B cell (primary cell): ENCODE measurements around the gene PPP2R5D. TPM values are rescaled to one million over a fixed set of nuclear protein-coding genes. Genes with fewer than 3 reads are reported as not detected.

Experiments used
- ATAC-seq: fragments of 200-7000 bp; cut with Tn5 transposase; one replicate; pipeline ENCODE4 v1.10.0; 2021; ENCODE audit warnings: low read depth, mild to moderate bottlenecking, moderate number of reproducible peaks, moderate library complexity
- CTCF ChIA-PET: fragments of 350-600 bp; sonication (Branson Sonifier 250); formaldehyde crosslinking; loops from one replicate; lab custom pipeline; 2021; ENCODE audit warnings: antibody characterized with exemption, inconsistent platforms; lab: Charles Lee
- POLR2A ChIA-PET: fragments of 350-600 bp; sonication (Branson Sonifier 250); formaldehyde crosslinking; loops from one replicate; lab custom pipeline; 2021; ENCODE audit warnings: antibody characterized with exemption; lab: Charles Lee
- DNase-seq: peaks from one replicate; pipeline ENCODE4 v3.0.0; 2013
- H2AFZ ChIP-seq: 2 replicates; pipeline ENCODE4 v1.6.1; 2012; ENCODE audit warnings: mild to moderate bottlenecking, low read depth, low read length; ENCODE audit not compliant: insufficient read depth, poor library complexity, severe bottlenecking
- H3K27ac ChIP-seq, 2 donors: 1 replicate in 1 of 2; 2 replicates in 1 of 2; pipeline ENCODE4 v1.5.1; 2012 to 2013; ENCODE audit warnings: low read length in 2 of 2, mild to moderate bottlenecking in 2 of 2, moderate library complexity in 1 of 2
- H3K27me3 ChIP-seq, 4 experiments: fragments of 200-600 bp in 1 of 4; sonication (generic) in 1 of 4; replicated peaks in 1 of 4; 1 replicate in 2 of 4; 2 replicates in 2 of 4; pipeline versions ENCODE4 v1.6.1 to v1.7.0; 2013 to 2016; ENCODE audit warnings: low read length in 3 of 4, mild to moderate bottlenecking in 2 of 4, mixed read lengths in 1 of 4, moderate library complexity in 1 of 4; ENCODE audit not compliant: insufficient read depth in 4 of 4, control insufficient read depth in 3 of 4; ENCODE audit errors: control extremely low read depth in 1 of 4
- H3K36me3 ChIP-seq, 2 experiments: replicated peaks in 1 of 2; 1 replicate in 1 of 2; 2 replicates in 1 of 2; pipeline versions ENCODE4 v1.6.1 to v1.7.1; 2013; ENCODE audit warnings: low read length in 1 of 2; ENCODE audit not compliant: insufficient read depth in 2 of 2, control insufficient read depth in 1 of 2; ENCODE audit errors: control extremely low read depth in 1 of 2, extremely low read depth in 1 of 2
- H3K4me1 ChIP-seq, 2 donors: fragments of 200-600 bp in 1 of 2; sonication (generic) in 1 of 2; 1 replicate in 1 of 2; 2 replicates in 1 of 2; pipeline versions ENCODE4 v1.5.1 to v1.6.1; 2013 to 2017; ENCODE audit warnings: low read length in 2 of 2; ENCODE audit not compliant: control insufficient read depth in 2 of 2, insufficient read depth in 2 of 2
- H3K4me2 ChIP-seq: replicated peaks from 2 replicates; pipeline ENCODE3; 2012; ENCODE audit warnings: mild to moderate bottlenecking, low read depth, low read length; ENCODE audit not compliant: poor library complexity, severe bottlenecking
- H3K4me3 ChIP-seq, 5 experiments: fragments of 200-600 bp in 1 of 5; sonication (generic) in 1 of 5; 1 replicate in 3 of 5; 2 replicates in 2 of 5; pipeline versions ENCODE4 v1.5.1 to v1.7.0; 2011 to 2016; ENCODE audit warnings: low read length in 4 of 5, mild to moderate bottlenecking in 4 of 5, low read depth in 2 of 5, control low read depth in 1 of 5, moderate library complexity in 1 of 5; ENCODE audit not compliant: insufficient read depth in 1 of 5; ENCODE audit errors: control extremely low read depth in 1 of 5, extremely low read depth in 1 of 5
- H3K79me2 ChIP-seq: fragments of 200-600 bp; sonication (generic); one replicate; pipeline ENCODE4 v1.6.0; 2016; ENCODE audit warnings: low read length; ENCODE audit not compliant: control insufficient read depth, insufficient read depth
- H3K9ac ChIP-seq: fragments of 200-600 bp; sonication (generic); 2 replicates; pipeline ENCODE4 v1.6.1; 2017; ENCODE audit warnings: mild to moderate bottlenecking, low read length, moderate library complexity
- H3K9me3 ChIP-seq, 3 donors: one replicate each; pipeline versions ENCODE4 v1.6.1 to v1.7.1; 2013; ENCODE audit warnings: low read length in 2 of 3; ENCODE audit not compliant: control insufficient read depth in 2 of 3, insufficient read depth in 1 of 3; ENCODE audit errors: control extremely low read depth in 1 of 3
- H4K20me1 ChIP-seq: 2 replicates; pipeline ENCODE4 v1.6.0; 2012; ENCODE audit warnings: mild to moderate bottlenecking, low read length; ENCODE audit not compliant: insufficient read depth, control insufficient read depth, poor library complexity, severe bottlenecking
- H3K27ac Mint-ChIP-seq: one replicate; pipeline ENCODE4 v1.8.0; 2021; ENCODE audit warnings: mixed read lengths
- H3K27me3 Mint-ChIP-seq: one replicate; pipeline ENCODE4 v1.8.0; 2021; ENCODE audit warnings: mixed read lengths
- H3K4me1 Mint-ChIP-seq: one replicate; pipeline ENCODE4 v1.8.0; 2021; ENCODE audit warnings: mixed read lengths
- H3K4me3 Mint-ChIP-seq: one replicate; pipeline ENCODE4 v1.8.0; 2021; ENCODE audit warnings: mixed read lengths
- H3K9me3 Mint-ChIP-seq: one replicate; pipeline ENCODE4 v1.8.0; 2022; ENCODE audit warnings: mixed read lengths; ENCODE audit not compliant: insufficient read depth
- EZH2 ChIP-seq: IDR thresholded peaks from 2 replicates; pipeline ENCODE4 v1.6.1; 2012; ENCODE audit warnings: borderline replicate concordance, low read depth, mild to moderate bottlenecking, moderate library complexity, low read length; ENCODE audit not compliant: insufficient read depth, poor library complexity, severe bottlenecking
- WGBS: methylation state at CpG from one replicate; pipeline ENCODE4 v1.1.5; 2013; ENCODE audit warnings: missing lambda C conversion rate; ENCODE audit not compliant: insufficient coverage; 5-methylcytosine and 5-hydroxymethylcytosine counted together
- intact Hi-C: fragments of 100-400 bp; cut with micrococcal nuclease; formaldehyde crosslinking; loops from one replicate; pipeline ENCODE4 v1.10.0; 2022
- polyA plus RNA-seq: library from polyadenylated mRNA; depleted of rRNA; stranded (reverse); fragments of >200 nt; gene quantifications from 2 replicates; pipeline ENCODE4 v1.2.3, GENCODE V29; 2012
- total RNA-seq, 2 donors: library from RNA; stranded (reverse); fragments of 120-200 nt in 1 of 2; gene quantifications; 1 replicate in 1 of 2; 2 replicates in 1 of 2; pipeline versions ENCODE4 v1.2.3 to v1.2.4, GENCODE V29; 2013 to 2022
- TF ChIP-seq, protein P1 (sequence below): fragments of 200-600 bp; IDR thresholded peaks from one replicate; pipeline ENCODE4 v1.8.0; 2022; ENCODE audit warnings: antibody characterized with exemption, mild to moderate bottlenecking

Gene PPP2R5D
- total and polyA plus RNA-seq, 2 donors (not counting 1 experiment from before 2014, with no cell fraction given): 23.2 to 23.6 TPM

- Mint-ChIP-seq H3K27ac (peak overlapping the region; percentile 32), H3K27me3 (no peaks in the 10 kb centered on the region), H3K9me3 (no peaks in the 10 kb centered on the region), H3K4me1 (peaks cover 54% of the 10 kb centered on the region), H3K4me3 (peak overlapping the region; percentile 91)
- Histone ChIP-seq H3K4me2 (peak overlapping the region; percentile 89), H4K20me1 (peaks cover 29% of the 10 kb centered on the region), H3K4me1 (peaks cover 20 to 33% of the 10 kb centered on the region in 2 donors), H3K9me3 (no peaks in the 10 kb centered on the region), H3K9ac (peak overlapping the region; percentile 73), H3K36me3 (peaks cover 1 to 44% of the 10 kb centered on the region in 2 experiments), H3K4me3 (no peak overlapping the region), H3K79me2 (peaks cover 62% of the 10 kb centered on the region), H2AFZ (no peak overlapping the region), H3K27ac (peak overlapping the region in 1 of 2 donors; percentile 1), H3K27me3 (no peaks in the 10 kb centered on the region)
- CTCF ChIA-PET: interaction anchor here (1.8 kb wide), 1 partner anchor 83 kb away, joined by 5 read pairs; the partner anchor contains the start of gene CNPY3
- ATAC-seq: no peak
- WGBS: 100% methylated on average over 6 of the region's 6 CpGs
- POLR2A ChIA-PET: interaction anchor here (1.1 to 2.5 kb wide), 2 partner anchors 28 to 83 kb away, joined by 9 to 14 read pairs; partner anchors contain the start of genes CNPY3 and PPP2R5D
- no peak for TF ChIP-seq EZH2
- TF ChIP-seq, protein P1, sequence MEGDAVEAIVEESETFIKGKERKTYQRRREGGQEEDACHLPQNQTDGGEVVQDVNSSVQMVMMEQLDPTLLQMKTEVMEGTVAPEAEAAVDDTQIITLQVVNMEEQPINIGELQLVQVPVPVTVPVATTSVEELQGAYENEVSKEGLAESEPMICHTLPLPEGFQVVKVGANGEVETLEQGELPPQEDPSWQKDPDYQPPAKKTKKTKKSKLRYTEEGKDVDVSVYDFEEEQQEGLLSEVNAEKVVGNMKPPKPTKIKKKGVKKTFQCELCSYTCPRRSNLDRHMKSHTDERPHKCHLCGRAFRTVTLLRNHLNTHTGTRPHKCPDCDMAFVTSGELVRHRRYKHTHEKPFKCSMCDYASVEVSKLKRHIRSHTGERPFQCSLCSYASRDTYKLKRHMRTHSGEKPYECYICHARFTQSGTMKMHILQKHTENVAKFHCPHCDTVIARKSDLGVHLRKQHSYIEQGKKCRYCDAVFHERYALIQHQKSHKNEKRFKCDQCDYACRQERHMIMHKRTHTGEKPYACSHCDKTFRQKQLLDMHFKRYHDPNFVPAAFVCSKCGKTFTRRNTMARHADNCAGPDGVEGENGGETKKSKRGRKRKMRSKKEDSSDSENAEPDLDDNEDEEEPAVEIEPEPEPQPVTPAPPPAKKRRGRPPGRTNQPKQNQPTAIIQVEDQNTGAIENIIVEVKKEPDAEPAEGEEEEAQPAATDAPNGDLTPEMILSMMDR: no peak
- intact Hi-C loops: loop anchor here (5.0 kb wide), 1 partner anchor 415 kb away; the partner anchor contains the start of gene ABCC10
- no peak for DNase-seq
Measured at GRCh38 chr6:43012364-43012763, 28.0 kb downstream of the PPP2R5D start.
